ENCODE measurements around the gene POFUT2.

DNA sequence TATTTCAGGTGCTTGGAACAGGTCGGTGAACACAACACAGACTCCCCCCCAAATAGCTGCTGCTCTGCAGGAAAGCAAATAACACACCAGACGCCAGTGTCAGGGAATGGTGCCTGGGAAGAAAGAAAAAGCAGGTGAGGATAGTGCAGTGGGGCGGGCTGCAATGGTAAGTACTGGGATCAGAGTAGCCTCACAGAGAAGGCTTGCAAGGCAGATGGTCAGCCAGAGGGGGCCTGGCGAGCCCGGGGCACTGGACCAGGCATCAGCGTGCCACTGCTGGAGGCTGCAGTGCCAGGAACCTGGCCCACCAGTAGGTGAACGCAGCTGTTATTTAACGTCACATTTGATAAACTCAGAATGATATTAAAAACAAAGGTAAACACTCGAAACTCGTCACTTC is 60.0 kb downstream of the POFUT2 start:
- no peak for TF ChIP-seq EZH2 (IDR thresholded peaks at IDR 0.05; ENCODE audit: low read length, unreplicated experiment)
- TF ChIP-seq, protein P1, sequence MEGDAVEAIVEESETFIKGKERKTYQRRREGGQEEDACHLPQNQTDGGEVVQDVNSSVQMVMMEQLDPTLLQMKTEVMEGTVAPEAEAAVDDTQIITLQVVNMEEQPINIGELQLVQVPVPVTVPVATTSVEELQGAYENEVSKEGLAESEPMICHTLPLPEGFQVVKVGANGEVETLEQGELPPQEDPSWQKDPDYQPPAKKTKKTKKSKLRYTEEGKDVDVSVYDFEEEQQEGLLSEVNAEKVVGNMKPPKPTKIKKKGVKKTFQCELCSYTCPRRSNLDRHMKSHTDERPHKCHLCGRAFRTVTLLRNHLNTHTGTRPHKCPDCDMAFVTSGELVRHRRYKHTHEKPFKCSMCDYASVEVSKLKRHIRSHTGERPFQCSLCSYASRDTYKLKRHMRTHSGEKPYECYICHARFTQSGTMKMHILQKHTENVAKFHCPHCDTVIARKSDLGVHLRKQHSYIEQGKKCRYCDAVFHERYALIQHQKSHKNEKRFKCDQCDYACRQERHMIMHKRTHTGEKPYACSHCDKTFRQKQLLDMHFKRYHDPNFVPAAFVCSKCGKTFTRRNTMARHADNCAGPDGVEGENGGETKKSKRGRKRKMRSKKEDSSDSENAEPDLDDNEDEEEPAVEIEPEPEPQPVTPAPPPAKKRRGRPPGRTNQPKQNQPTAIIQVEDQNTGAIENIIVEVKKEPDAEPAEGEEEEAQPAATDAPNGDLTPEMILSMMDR (conservative IDR thresholded peaks at IDR 0.05; ENCODE audit: low read depth, low read length): no peak; the same call in 1 of the 2 replicates

Measured in PC-3 (cell line).